Activated naive CD4-positive, alpha-beta T cell treated with Interleukin-2 at 50 U/mL for 16 hours (primary cell): ENCODE results near the gene MANBA.
A peak's percentile ranks its signal among the peaks of the same experiment; 100 is the strongest.

ENCODE experiments used
- DNase-seq: peaks from one replicate; pipeline ENCODE4 v3.0.0-alpha.2; 2020

The MANBA gene

GRCh38 chr4:102760645-102761295 is at the start of gene MANBA:
Gene MANBA (minus strand): TSS chr4:102760968. CDS start chr4:102760894, 74 bp downstream.
- DNase-seq = peak; percentile 86

GRCh38 chr4:102809691-102810090 is 48.9 kb upstream of the MANBA start:
- DNase-seq = no peak

- no peak for DNase-seq
Observed at GRCh38 chr4:102809190-102809589, 48.4 kb upstream of the MANBA start.

- DNase-seq = no peak
Observed at GRCh38 chr4:102808009-102808408, 47.2 kb upstream of the MANBA start.

GRCh38 chr4:102807345-102807744 is 46.6 kb upstream of the MANBA start:
- no peak for DNase-seq

- DNase-seq = no peak
Observed at GRCh38 chr4:102799816-102800215, 39.0 kb upstream of the MANBA start.

- no peak for DNase-seq
Observed at GRCh38 chr4:102794999-102795398, 34.2 kb upstream of the MANBA start.

GRCh38 chr4:102792361-102792936 is 31.7 kb upstream of the MANBA start:
- no peak for DNase-seq

GRCh38 chr4:102791318-102791835 is 30.6 kb upstream of the MANBA start:
- no peak for DNase-seq

- no peak for DNase-seq
Observed at GRCh38 chr4:102789317-102789717, 28.5 kb upstream of the MANBA start.

- no peak for DNase-seq
Observed at GRCh38 chr4:102787944-102788343, 27.2 kb upstream of the MANBA start.

- no peak for DNase-seq
Observed at GRCh38 chr4:102787096-102787881, 26.5 kb upstream of the MANBA start.

- DNase-seq = no peak
Observed at GRCh38 chr4:102786279-102786678, 25.5 kb upstream of the MANBA start.

- no peak for DNase-seq
Observed at GRCh38 chr4:102783006-102783405, 22.2 kb upstream of the MANBA start.

GRCh38 chr4:102781570-102781969 is 20.8 kb upstream of the MANBA start:
- DNase-seq = no peak

- DNase-seq = no peak
Observed at GRCh38 chr4:102780476-102781144, 19.8 kb upstream of the MANBA start.

- no peak for DNase-seq
Observed at GRCh38 chr4:102779204-102779603, 18.4 kb upstream of the MANBA start.

GRCh38 chr4:102778720-102779119 is 18.0 kb upstream of the MANBA start:
- no peak for DNase-seq

GRCh38 chr4:102775805-102776204 is 15.0 kb upstream of the MANBA start:
- no peak for DNase-seq

- DNase-seq = no peak
Observed at GRCh38 chr4:102774254-102774653, 13.5 kb upstream of the MANBA start.

GRCh38 chr4:102772738-102773340 is 12.1 kb upstream of the MANBA start:
- DNase-seq = no peak

GRCh38 chr4:102764901-102765300 is 4.1 kb upstream of the MANBA start:
- DNase-seq = no peak

GRCh38 chr4:102761906-102762305 is 1.1 kb upstream of the MANBA start:
- DNase-seq = no peak
